Measurements from ENCODE around the gene FGD4. TPM values are rescaled to one million over a fixed set of nuclear protein-coding genes. Genes with fewer than 3 reads are reported as not detected.

Gene FGD4
- total and polyA plus RNA-seq, 2 donors (not counting 3 experiments of a cell fraction or from before 2014, with no cell fraction given): 6.6 to 44.7 TPM

- POLR2A ChIA-PET: no interaction called here
- no peak for DNase-seq (ENCODE audit: low read depth, low spot score)
- dilution Hi-C loops (cut with MboI; ENCODE audit: extremely low pct_ligation_motif_present, low sequenced_read_pairs): no loop called here
- H3K9me3 ChIP-seq (replicated peaks; ENCODE audit: control insufficient read depth, insufficient read depth, low read length): no peaks in the 10 kb centered on the region
- CTCF ChIA-PET: no interaction called here
- H3K27ac ChIP-seq (ENCODE audit: insufficient read depth, low read depth, low read length): no peak overlapping the region
- TF ChIP-seq MYC (IDR thresholded peaks at IDR 0.05; ENCODE audit: low read depth, low read length): no peak
- TF ChIP-seq CTCF (IDR thresholded peaks at IDR 0.05; ENCODE audit: extremely low read depth in 1 of 2, insufficient read depth in 1 of 2, low read depth in 1 of 2, low read length in 2 of 2): no peak
- no peak for TF ChIP-seq MAX (IDR thresholded peaks at IDR 0.05; ENCODE audit: insufficient read depth, insufficient read length)
- TF ChIP-seq FOS (IDR thresholded peaks at IDR 0.05; ENCODE audit: borderline replicate concordance, insufficient read depth, low read length): no peak
- no peak for TF ChIP-seq JUN (IDR thresholded peaks at IDR 0.05; ENCODE audit: borderline replicate concordance, insufficient read depth, insufficient read length, low read depth)
- TF ChIP-seq EZH2 (IDR thresholded peaks at IDR 0.05; ENCODE audit: borderline replicate concordance, low read depth, low read length, severe bottlenecking): no peak
- no peak for TF ChIP-seq POLR2A (IDR thresholded peaks at IDR 0.05; ENCODE audit: low read depth, low read length)
- no peak for TF ChIP-seq GATA2 (IDR thresholded peaks at IDR 0.05; ENCODE audit: insufficient read depth, insufficient read length, low read depth, low read length)
- TF ChIP-seq POLR2AphosphoS5 (IDR thresholded peaks at IDR 0.05; ENCODE audit: insufficient read depth, low read depth, low read length): no peak
- intact Hi-C loops (cut with micrococcal nuclease): loop anchor here (2.0 kb wide), 1 partner anchor 14 kb away; no protein-coding TSS in a partner anchor
- no TSS peak for BruUV-seq (replicated peaks)
- H3K36me3 ChIP-seq (ENCODE audit: control insufficient read depth in 2 of 2, extremely low read depth in 1 of 2, insufficient read depth in 2 of 2, low read length in 2 of 2): peaks cover 0 to under 1% of the 10 kb centered on the region in 2 experiments
- H3K4me2 ChIP-seq (ENCODE audit: insufficient read depth, low read length): no peak overlapping the region
- no peak overlapping the region for H3K9ac ChIP-seq (replicated peaks; ENCODE audit: extremely low read depth, insufficient read depth, low read length)
- H4K20me1 ChIP-seq (replicated peaks; ENCODE audit: control insufficient read depth, extremely low read depth, insufficient read depth, low read length): no peaks in the 10 kb centered on the region
- H3K4me3 ChIP-seq (replicated peaks in 1 of 3; ENCODE audit: insufficient read depth in 1 of 3, low read depth in 1 of 3, low read length in 3 of 3): no peak overlapping the region
- H3K79me2 ChIP-seq (ENCODE audit: control insufficient read depth, insufficient read depth, low read length): peaks cover 19% of the 10 kb centered on the region
- no peaks in the 10 kb centered on the region for H3K27me3 ChIP-seq (ENCODE audit: control insufficient read depth in 2 of 2, insufficient read depth in 2 of 2, low read length in 2 of 2)
- H2AFZ ChIP-seq (ENCODE audit: low read depth, low read length): no peak overlapping the region
- no peaks in the 10 kb centered on the region for H3K9me1 ChIP-seq (replicated peaks; ENCODE audit: control insufficient read depth, extremely low read depth, insufficient read depth, low read length)
- no peak for FAIRE-seq
- peaks cover 20% of the 10 kb centered on the region for H3K4me1 ChIP-seq (ENCODE audit: control insufficient read depth, extremely low read depth, insufficient read depth, low read length)
Observed at GRCh38 chr12:32569259-32569658, 169.9 kb downstream of the FGD4 start.

All from endothelial cell of umbilical vein (primary cell).